Measurements from ENCODE around the gene TAAR1. TPM values are rescaled to one million over a fixed set of nuclear protein-coding genes. Genes with fewer than 3 reads are reported as not detected.
"Not testable (repeated sequence)": the region's sequence is repeated elsewhere in the genome, so short reads cannot be mapped to it uniquely, and the experiment has no call there.

TAAR1 gene
- polyA plus RNA-seq, 1 of the 3 experiments (the other 2 are of a cell fraction), result not detected

GRCh38 chr6:132648356-132648755 is 10.6 kb downstream of the TAAR1 start:
- Histone ChIP-seq H3K79me2 (ENCODE audit: insufficient read depth) (no peaks in the 10 kb centered on the region), H3K36me3 (replicated peaks in 1 of 2; ENCODE audit: control insufficient read depth in 1 of 2, insufficient read depth in 2 of 2, low read length in 1 of 2) (no peaks in the 10 kb centered on the region), H3K9me2 (no peaks in the 10 kb centered on the region), H2AFZ (ENCODE audit: low read depth) (no peak overlapping the region), H3F3A (replicated peaks; ENCODE audit: insufficient read depth) (no peaks in the 10 kb centered on the region), H3K4me3 (ENCODE audit: low read depth in 2 of 2, low read length in 1 of 2) (no peak overlapping the region), H3K27ac (ENCODE audit: low read depth in 2 of 2, low read length in 1 of 2) (no peak overlapping the region), H3K27me3 (ENCODE audit: insufficient read depth) (0 out of 2 replicates have a peak, but pooled peaks cover 6% of the 10 kb centered on the region), H3K9me3 (no peaks in the 10 kb centered on the region), H4K20me1 (ENCODE audit: insufficient read depth) (no peaks in the 10 kb centered on the region), H3K9ac (no peak overlapping the region), H3K4me2 (no peak overlapping the region), H3K4me1 (ENCODE audit: control insufficient read depth in 1 of 2, insufficient read depth in 2 of 2, low read depth in 1 of 2, low read length in 1 of 2) (no peaks in the 10 kb centered on the region)
- POLR2A ChIA-PET, result no interaction called here
- no peak for TF ChIP-seq SIN3A (IDR thresholded peaks at IDR 0.05; ENCODE audit: borderline replicate concordance, low read depth, low read length)
- TF ChIP-seq EP300 (IDR thresholded peaks at IDR 0.05; ENCODE audit: borderline replicate concordance in 1 of 2, low read depth in 1 of 2, low read length in 1 of 2), result no peak
- no peak for TF ChIP-seq YY1 (IDR thresholded peaks at IDR 0.05; ENCODE audit: low read depth)
- no peak for DNase-seq
- CTCF ChIA-PET, result no interaction called here
- WGBS (ENCODE audit: low lambda C conversion rate), result 21% methylated on average over 2 of the region's 2 CpGs

- no peaks in the 10 kb centered on the region for H3K4me1 ChIP-seq (ENCODE audit: control insufficient read depth in 1 of 2, insufficient read depth in 2 of 2, low read depth in 1 of 2, low read length in 1 of 2)
- no peaks in the 10 kb centered on the region for H4K20me1 ChIP-seq (ENCODE audit: insufficient read depth)
- no peak overlapping the region for H3K4me2 ChIP-seq
- no peak for TF ChIP-seq RAD21 (IDR thresholded peaks at IDR 0.05; ENCODE audit: low read length)
- no peak for TF ChIP-seq JUND (IDR thresholded peaks at IDR 0.05)
- TF ChIP-seq MEF2A (IDR thresholded peaks at IDR 0.05; ENCODE audit: borderline replicate concordance, low read depth), result no peak
- no peak for TF ChIP-seq SMC3 (IDR thresholded peaks at IDR 0.05; ENCODE audit: low read depth, low read length)
- no peak overlapping the region for H3K4me3 ChIP-seq (ENCODE audit: low read depth in 2 of 2, low read length in 1 of 2)
- no peak for DNase-seq
- no peaks in the 10 kb centered on the region for H3K36me3 ChIP-seq (replicated peaks in 1 of 2; ENCODE audit: control insufficient read depth in 1 of 2, insufficient read depth in 2 of 2, low read length in 1 of 2)
- ChIA-PET CTCF (interaction anchor here (1.2 kb wide), 1 partner anchor 364 kb away, joined by 3 read pairs; no protein-coding TSS in a partner anchor), POLR2A (no interaction called here)
- no peak overlapping the region for H2AFZ ChIP-seq (ENCODE audit: low read depth)
- 6% methylated on average over 3 of the region's 3 CpGs for WGBS (ENCODE audit: low lambda C conversion rate)
- H3K9ac ChIP-seq, result no peak overlapping the region
- no peaks in the 10 kb centered on the region for H3K9me2 ChIP-seq
- H3K79me2 ChIP-seq (ENCODE audit: insufficient read depth), result no peaks in the 10 kb centered on the region
- 0 out of 2 replicates have a peak, but pooled peaks cover 6% of the 10 kb centered on the region for H3K27me3 ChIP-seq (ENCODE audit: insufficient read depth)
- H3K9me3 ChIP-seq, result no peaks in the 10 kb centered on the region
- H3F3A ChIP-seq (replicated peaks; ENCODE audit: insufficient read depth), result no peaks in the 10 kb centered on the region
- H3K27ac ChIP-seq (ENCODE audit: low read depth in 2 of 2, low read length in 1 of 2), result no peak overlapping the region
Observed at GRCh38 chr6:132643547-132643946, 15.4 kb downstream of the TAAR1 start.

DNA sequence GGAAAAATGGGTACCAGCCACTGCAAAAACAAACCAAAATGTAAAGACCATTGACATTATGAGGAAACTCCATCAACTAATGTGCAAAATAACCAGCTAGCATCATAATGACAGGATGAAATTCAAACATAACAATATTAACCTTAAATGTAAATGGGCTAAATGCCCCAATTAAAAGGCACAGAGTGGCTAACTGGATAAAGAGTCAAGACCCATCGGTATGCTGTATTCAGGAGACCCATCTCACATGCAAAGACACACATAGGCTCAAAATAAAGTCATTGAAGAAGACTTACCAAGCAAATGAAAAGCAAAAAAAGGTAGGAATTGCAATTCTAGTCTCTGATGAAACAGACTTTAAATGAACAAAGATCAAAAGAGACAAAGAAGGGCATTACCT is 21.8 kb downstream of the TAAR1 start:
- H3K4me2 ChIP-seq; H3K4me1 ChIP-seq (ENCODE audit: control insufficient read depth in 1 of 2, insufficient read depth in 2 of 2, low read depth in 1 of 2, low read length in 1 of 2); H3K36me3 ChIP-seq (replicated peaks in 1 of 2; ENCODE audit: control insufficient read depth in 1 of 2, insufficient read depth in 2 of 2, low read length in 1 of 2); H2AFZ ChIP-seq (ENCODE audit: low read depth); H3K9ac ChIP-seq; H3K9me3 ChIP-seq; H4K20me1 ChIP-seq (ENCODE audit: insufficient read depth); DNase-seq; H3K9me2 ChIP-seq; H3F3A ChIP-seq (replicated peaks; ENCODE audit: insufficient read depth); H3K27me3 ChIP-seq (ENCODE audit: insufficient read depth); CTCF ChIA-PET; H3K27ac ChIP-seq (ENCODE audit: low read depth in 2 of 2, low read length in 1 of 2); POLR2A ChIA-PET; H3K79me2 ChIP-seq (ENCODE audit: insufficient read depth); H3K4me3 ChIP-seq (ENCODE audit: low read depth in 2 of 2, low read length in 1 of 2): not testable (repeated sequence)
- 0% methylated on average over 1 of the region's 1 CpG for WGBS (ENCODE audit: low lambda C conversion rate)

DNA sequence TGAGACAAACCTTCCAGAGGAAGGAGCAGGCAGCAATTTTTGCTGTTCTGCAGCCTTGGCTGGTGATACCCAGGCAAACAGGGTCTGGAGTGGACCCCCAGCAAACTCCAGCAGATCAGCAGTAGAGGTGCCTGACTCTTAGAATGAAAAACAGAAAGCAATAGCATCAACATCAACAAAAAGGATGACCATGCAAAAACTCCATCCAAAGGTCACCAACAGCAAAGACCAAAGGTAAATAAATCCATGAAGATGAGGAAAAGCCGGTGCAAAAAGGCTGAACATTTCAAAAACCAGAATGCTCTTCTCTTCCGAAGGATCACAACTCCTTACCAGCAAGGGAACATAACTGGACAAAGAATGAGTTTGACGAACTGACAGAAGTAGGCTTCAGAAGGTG is 23.1 kb downstream of the TAAR1 start:
- H3K4me2 ChIP-seq; H3F3A ChIP-seq (replicated peaks; ENCODE audit: insufficient read depth); H3K9me2 ChIP-seq; POLR2A ChIA-PET; DNase-seq; H4K20me1 ChIP-seq (ENCODE audit: insufficient read depth); H3K36me3 ChIP-seq (replicated peaks in 1 of 2; ENCODE audit: control insufficient read depth in 1 of 2, insufficient read depth in 2 of 2, low read length in 1 of 2); H3K27ac ChIP-seq (ENCODE audit: low read depth in 2 of 2, low read length in 1 of 2); H2AFZ ChIP-seq (ENCODE audit: low read depth); H3K9ac ChIP-seq; H3K9me3 ChIP-seq; H3K4me3 ChIP-seq (ENCODE audit: low read depth in 2 of 2, low read length in 1 of 2); H3K4me1 ChIP-seq (ENCODE audit: control insufficient read depth in 1 of 2, insufficient read depth in 2 of 2, low read depth in 1 of 2, low read length in 1 of 2); CTCF ChIA-PET; H3K79me2 ChIP-seq (ENCODE audit: insufficient read depth); H3K27me3 ChIP-seq (ENCODE audit: insufficient read depth): not testable (repeated sequence)
- WGBS (ENCODE audit: low lambda C conversion rate), result 4% methylated on average over 3 of the region's 3 CpGs

GRCh38 chr6:132635288-132635687 is 23.7 kb downstream of the TAAR1 start:
- 0% methylated on average over 2 of the region's 3 CpGs for WGBS (ENCODE audit: low lambda C conversion rate)
- H3K4me1 ChIP-seq (ENCODE audit: control insufficient read depth in 1 of 2, insufficient read depth in 2 of 2, low read depth in 1 of 2, low read length in 1 of 2); H3K36me3 ChIP-seq (replicated peaks in 1 of 2; ENCODE audit: control insufficient read depth in 1 of 2, insufficient read depth in 2 of 2, low read length in 1 of 2); H3K9me2 ChIP-seq; H3F3A ChIP-seq (replicated peaks; ENCODE audit: insufficient read depth); H4K20me1 ChIP-seq (ENCODE audit: insufficient read depth); H3K27ac ChIP-seq (ENCODE audit: low read depth in 2 of 2, low read length in 1 of 2); DNase-seq; CTCF ChIA-PET; H2AFZ ChIP-seq (ENCODE audit: low read depth); H3K79me2 ChIP-seq (ENCODE audit: insufficient read depth); H3K9ac ChIP-seq; H3K9me3 ChIP-seq; H3K4me2 ChIP-seq; H3K27me3 ChIP-seq (ENCODE audit: insufficient read depth); H3K4me3 ChIP-seq (ENCODE audit: low read depth in 2 of 2, low read length in 1 of 2): not testable (repeated sequence)
- POLR2A ChIA-PET, result interaction anchor here (1.0 kb wide), 1 partner anchor 15 kb away, joined by 3 read pairs; no protein-coding TSS in a partner anchor
